Measurements from ENCODE around the gene ATP2B2.

ATP2B2 gene

DNA sequence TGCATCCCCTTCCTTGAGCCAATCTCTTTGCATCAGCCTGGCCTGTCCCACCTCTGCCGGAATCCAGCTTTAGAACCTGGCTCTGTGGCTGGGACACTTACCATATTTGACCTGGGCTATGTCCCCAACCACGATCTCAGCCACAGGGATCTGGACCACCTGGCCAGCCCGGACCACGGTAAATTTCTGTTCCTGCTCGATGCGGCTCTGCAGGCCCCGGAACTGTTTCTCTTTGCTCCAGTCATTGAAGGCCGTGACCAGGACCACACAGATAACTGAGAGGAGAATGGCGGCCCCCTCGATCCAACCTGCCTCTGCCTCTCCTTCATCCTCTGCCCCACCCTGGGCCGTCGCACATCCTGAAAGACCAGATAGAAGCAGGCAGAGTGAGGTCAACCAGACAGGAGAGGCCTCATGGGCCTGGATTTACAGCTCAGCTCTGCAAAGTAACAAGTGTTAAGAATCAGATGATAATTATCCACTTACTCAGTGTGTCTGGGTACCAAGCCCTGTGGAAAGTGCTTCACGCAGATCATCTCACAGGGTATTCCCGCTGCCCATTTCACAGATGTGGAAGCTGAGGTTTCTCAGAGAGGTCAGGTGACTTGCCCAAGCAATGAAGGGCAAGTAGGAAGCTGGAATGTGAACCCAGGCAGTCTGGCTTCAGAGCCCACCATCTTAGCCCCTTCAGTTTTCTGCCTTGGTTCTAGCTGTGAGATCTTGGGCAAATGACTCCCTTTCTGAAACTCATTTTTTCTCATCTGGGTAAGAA is 103.2 kb downstream of the ATP2B2 start:
- H3K4ac ChIP-seq (ENCODE audit: low read depth, low read length): no peak overlapping the region
- no peak overlapping the region for H2BK5ac ChIP-seq (ENCODE audit: low read length)
- WGBS (ENCODE audit: extremely low coverage, insufficient coverage, low lambda C conversion rate): no CpG with 5 or more reads among the region's 14 CpGs
- no peak overlapping the region for H3K56ac ChIP-seq (ENCODE audit: low read length)
- H2AK5ac ChIP-seq (ENCODE audit: low read length): no peak overlapping the region
- no peak overlapping the region for H2BK15ac ChIP-seq (replicated peaks; ENCODE audit: low read depth)
- H3K36me3 ChIP-seq (ENCODE audit: control insufficient read depth, insufficient read depth, low read length): no peaks in the 10 kb centered on the region
- no peaks in the 10 kb centered on the region for H3K27me3 ChIP-seq (ENCODE audit: insufficient read depth, low read length, poor library complexity)
- H3K79me2 ChIP-seq (ENCODE audit: control insufficient read depth, insufficient read depth, low read length): no peaks in the 10 kb centered on the region
- H3K9ac ChIP-seq (ENCODE audit: low read length): no peak overlapping the region
- no peak overlapping the region for H4K5ac ChIP-seq (ENCODE audit: low read length)
- no peak overlapping the region for H2BK120ac ChIP-seq (ENCODE audit: low read depth, low read length)
- H3K23ac ChIP-seq (ENCODE audit: low read length): no peak overlapping the region
- no peak for DNase-seq
- H3K4me1 ChIP-seq (ENCODE audit: control insufficient read depth, low read depth, low read length): no peaks in the 10 kb centered on the region
- no peak overlapping the region for H3K4me2 ChIP-seq (ENCODE audit: low read length)
- no peak overlapping the region for H4K8ac ChIP-seq (ENCODE audit: low read depth, low read length)
- no peak overlapping the region for H3K27ac ChIP-seq (ENCODE audit: low read depth, low read length)
- no peak overlapping the region for H3K18ac ChIP-seq (ENCODE audit: low read length)
- no peaks in the 10 kb centered on the region for H3K79me1 ChIP-seq (ENCODE audit: low read length)
- H3K4me3 ChIP-seq (ENCODE audit: low read length): no peak overlapping the region

DNA sequence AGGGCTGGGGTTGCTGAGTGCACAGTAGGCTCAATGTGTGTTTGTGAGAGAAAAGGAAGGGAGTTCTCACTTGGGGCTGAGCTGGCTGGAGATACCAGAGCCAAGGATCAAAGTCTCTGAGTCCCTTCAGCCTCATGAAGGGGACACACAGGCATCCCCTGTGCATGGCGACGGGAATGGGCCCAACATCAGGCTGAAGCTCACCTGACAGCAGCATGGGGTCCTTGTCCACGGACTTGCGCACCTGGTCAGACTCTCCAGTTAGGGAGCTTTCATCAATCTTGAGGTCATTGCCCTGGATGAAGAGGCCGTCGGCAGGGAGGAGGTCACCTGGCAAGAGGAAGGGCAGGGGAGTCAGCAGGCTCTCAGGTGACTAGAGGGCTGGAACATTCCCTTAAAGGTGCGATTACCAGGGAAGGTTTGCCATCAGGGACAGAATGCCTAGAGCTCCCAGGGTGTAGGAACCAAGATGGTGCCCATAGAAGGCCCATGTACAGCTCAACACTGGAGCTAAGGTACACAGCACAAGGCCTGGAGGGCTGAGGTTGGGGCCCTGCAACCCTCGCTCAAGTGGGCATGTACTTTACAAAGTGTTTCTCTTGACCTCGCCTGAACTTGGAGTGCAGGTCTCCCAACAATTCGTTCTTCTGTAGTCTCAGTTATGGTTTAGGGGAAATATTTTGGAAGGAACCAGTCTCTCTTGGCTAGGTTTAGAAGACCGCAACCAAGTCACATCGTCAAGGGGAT is 104.5 kb downstream of the ATP2B2 start:
- H2BK5ac ChIP-seq (ENCODE audit: low read length): no peak overlapping the region
- H4K8ac ChIP-seq (ENCODE audit: low read depth, low read length): no peak overlapping the region
- H3K4me1 ChIP-seq (ENCODE audit: control insufficient read depth, low read depth, low read length): no peaks in the 10 kb centered on the region
- no peak overlapping the region for H2BK120ac ChIP-seq (ENCODE audit: low read depth, low read length)
- no peak overlapping the region for H3K27ac ChIP-seq (ENCODE audit: low read depth, low read length)
- H4K5ac ChIP-seq (ENCODE audit: low read length): no peak overlapping the region
- no peaks in the 10 kb centered on the region for H3K27me3 ChIP-seq (ENCODE audit: insufficient read depth, low read length, poor library complexity)
- H3K4me2 ChIP-seq (ENCODE audit: low read length): no peak overlapping the region
- H3K4me3 ChIP-seq (ENCODE audit: low read length): no peak overlapping the region
- no peaks in the 10 kb centered on the region for H3K79me1 ChIP-seq (ENCODE audit: low read length)
- no peaks in the 10 kb centered on the region for H3K36me3 ChIP-seq (ENCODE audit: control insufficient read depth, insufficient read depth, low read length)
- no peak overlapping the region for H3K23ac ChIP-seq (ENCODE audit: low read length)
- H3K56ac ChIP-seq (ENCODE audit: low read length): no peak overlapping the region
- no peak overlapping the region for H3K18ac ChIP-seq (ENCODE audit: low read length)
- no CpG with 5 or more reads among the region's 12 CpGs for WGBS (ENCODE audit: extremely low coverage, insufficient coverage, low lambda C conversion rate)
- no peak for DNase-seq
- H2AK5ac ChIP-seq (ENCODE audit: low read length): no peak overlapping the region
- H3K79me2 ChIP-seq (ENCODE audit: control insufficient read depth, insufficient read depth, low read length): no peaks in the 10 kb centered on the region
- no peak overlapping the region for H3K9ac ChIP-seq (ENCODE audit: low read length)
- H3K4ac ChIP-seq (ENCODE audit: low read depth, low read length): no peak overlapping the region
- no peak overlapping the region for H2BK15ac ChIP-seq (replicated peaks; ENCODE audit: low read depth)

DNA sequence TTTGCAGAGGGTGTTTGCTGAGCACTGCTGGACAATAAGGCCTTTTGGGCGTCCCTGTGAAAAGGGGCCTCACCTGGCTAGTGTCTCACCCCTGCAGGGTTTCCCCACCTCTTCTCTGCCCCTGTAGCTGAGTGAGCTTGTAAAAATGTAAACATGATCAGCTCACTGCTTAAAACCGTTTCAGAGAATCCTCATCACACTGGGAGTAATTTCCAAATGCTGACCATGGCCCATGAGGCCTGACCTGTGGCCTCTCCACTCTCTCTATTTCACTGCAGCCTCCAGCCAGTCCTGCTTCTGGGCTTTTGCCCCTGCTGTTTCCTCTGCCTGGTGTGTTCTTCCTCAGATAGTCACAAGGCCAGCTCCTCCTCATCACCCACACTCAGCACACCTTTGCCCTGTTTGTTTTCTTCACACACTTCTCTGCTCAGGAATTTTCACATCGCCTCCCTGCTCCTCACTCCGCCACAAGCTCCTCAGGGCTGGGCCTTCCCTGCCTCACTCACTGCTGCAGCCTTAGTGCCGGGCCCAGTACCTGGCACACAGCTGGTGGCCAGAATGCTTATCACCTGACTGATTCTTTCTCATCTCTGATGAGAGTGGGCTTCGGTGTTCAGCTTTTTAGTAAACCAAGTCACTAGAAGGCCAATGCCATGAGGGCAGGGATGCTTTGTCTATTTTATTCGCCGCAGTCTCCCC is 105.2 kb downstream of the ATP2B2 start:
- H3K4me1 ChIP-seq (ENCODE audit: control insufficient read depth, low read depth, low read length): no peaks in the 10 kb centered on the region
- H2BK5ac ChIP-seq (ENCODE audit: low read length): no peak overlapping the region
- H3K56ac ChIP-seq (ENCODE audit: low read length): no peak overlapping the region
- H3K4me2 ChIP-seq (ENCODE audit: low read length): no peak overlapping the region
- no peak overlapping the region for H2BK15ac ChIP-seq (replicated peaks; ENCODE audit: low read depth)
- H4K5ac ChIP-seq (ENCODE audit: low read length): no peak overlapping the region
- H3K79me1 ChIP-seq (ENCODE audit: low read length): no peaks in the 10 kb centered on the region
- H3K79me2 ChIP-seq (ENCODE audit: control insufficient read depth, insufficient read depth, low read length): no peaks in the 10 kb centered on the region
- no peak overlapping the region for H2BK120ac ChIP-seq (ENCODE audit: low read depth, low read length)
- no peaks in the 10 kb centered on the region for H3K27me3 ChIP-seq (ENCODE audit: insufficient read depth, low read length, poor library complexity)
- H3K9ac ChIP-seq (ENCODE audit: low read length): no peak overlapping the region
- peak overlapping the region; percentile 35 for H3K23ac ChIP-seq (ENCODE audit: low read length)
- DNase-seq: peak; percentile 23
- no peak overlapping the region for H2AK5ac ChIP-seq (ENCODE audit: low read length)
- H4K8ac ChIP-seq (ENCODE audit: low read depth, low read length): no peak overlapping the region
- H3K18ac ChIP-seq (ENCODE audit: low read length): no peak overlapping the region
- no peak overlapping the region for H3K27ac ChIP-seq (ENCODE audit: low read depth, low read length)
- H3K36me3 ChIP-seq (ENCODE audit: control insufficient read depth, insufficient read depth, low read length): no peaks in the 10 kb centered on the region
- no peak overlapping the region for H3K4me3 ChIP-seq (ENCODE audit: low read length)
- WGBS (ENCODE audit: extremely low coverage, insufficient coverage, low lambda C conversion rate): no CpG with 5 or more reads among the region's 8 CpGs
- H3K4ac ChIP-seq (ENCODE audit: low read depth, low read length): no peak overlapping the region

DNA sequence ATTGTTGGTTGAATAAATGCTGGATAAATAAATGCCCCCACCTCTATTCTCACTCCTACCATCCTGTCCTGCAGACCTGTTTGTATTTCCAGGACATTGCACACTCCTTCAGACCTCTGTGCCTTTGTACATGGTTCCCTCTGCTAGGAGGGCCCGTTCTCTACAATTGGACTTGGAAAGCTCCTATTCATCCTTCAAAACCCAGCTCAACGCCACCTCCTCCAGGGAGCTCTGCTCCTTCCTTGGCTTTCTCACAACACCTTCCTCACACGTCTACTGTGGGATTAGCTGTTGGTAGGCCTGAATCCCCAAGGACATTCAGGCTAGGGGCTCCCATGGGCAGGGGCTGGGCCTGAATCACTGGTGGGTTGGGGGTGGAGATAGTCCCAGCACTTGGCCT is 105.8 kb downstream of the ATP2B2 start:
- no CpG with 5 or more reads among the region's 3 CpGs for WGBS (ENCODE audit: extremely low coverage, insufficient coverage, low lambda C conversion rate)
- no peak overlapping the region for H4K8ac ChIP-seq (ENCODE audit: low read depth, low read length)
- no peak overlapping the region for H3K27ac ChIP-seq (ENCODE audit: low read depth, low read length)
- no peaks in the 10 kb centered on the region for H3K27me3 ChIP-seq (ENCODE audit: insufficient read depth, low read length, poor library complexity)
- no peak overlapping the region for H3K4me3 ChIP-seq (ENCODE audit: low read length)
- no peak overlapping the region for H3K9ac ChIP-seq (ENCODE audit: low read length)
- no peaks in the 10 kb centered on the region for H3K79me1 ChIP-seq (ENCODE audit: low read length)
- no peak for DNase-seq
- no peaks in the 10 kb centered on the region for H3K4me1 ChIP-seq (ENCODE audit: control insufficient read depth, low read depth, low read length)
- H3K4me2 ChIP-seq (ENCODE audit: low read length): no peak overlapping the region
- no peaks in the 10 kb centered on the region for H3K36me3 ChIP-seq (ENCODE audit: control insufficient read depth, insufficient read depth, low read length)
- no peak overlapping the region for H2BK5ac ChIP-seq (ENCODE audit: low read length)
- peak overlapping the region; percentile 35 for H3K23ac ChIP-seq (ENCODE audit: low read length)
- H3K18ac ChIP-seq (ENCODE audit: low read length): no peak overlapping the region
- no peak overlapping the region for H4K5ac ChIP-seq (ENCODE audit: low read length)
- no peak overlapping the region for H2AK5ac ChIP-seq (ENCODE audit: low read length)
- H3K79me2 ChIP-seq (ENCODE audit: control insufficient read depth, insufficient read depth, low read length): no peaks in the 10 kb centered on the region
- H2BK120ac ChIP-seq (ENCODE audit: low read depth, low read length): no peak overlapping the region
- no peak overlapping the region for H3K4ac ChIP-seq (ENCODE audit: low read depth, low read length)
- no peak overlapping the region for H3K56ac ChIP-seq (ENCODE audit: low read length)
- no peak overlapping the region for H2BK15ac ChIP-seq (replicated peaks; ENCODE audit: low read depth)

DNA sequence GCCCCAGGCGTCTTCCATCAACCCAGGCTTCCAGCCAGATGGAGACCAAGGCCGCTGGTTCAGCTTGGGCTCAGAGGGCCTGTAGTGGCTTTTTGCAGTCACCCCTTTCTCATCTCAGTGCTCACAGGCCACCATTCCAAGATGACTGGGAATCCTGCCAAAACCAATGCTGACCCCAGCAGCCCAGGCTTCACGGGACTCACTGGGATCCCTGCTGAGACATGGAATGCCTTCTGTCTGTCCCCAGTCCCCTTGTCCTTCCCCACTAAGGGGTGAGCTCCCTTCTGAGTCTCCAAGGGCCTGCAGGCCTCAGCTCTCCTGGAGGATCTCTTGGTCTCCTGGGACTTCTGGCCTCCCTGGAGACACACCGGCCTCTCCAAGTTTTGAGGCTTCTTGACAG is 107.0 kb downstream of the ATP2B2 start:
- Histone ChIP-seq H3K79me2 (ENCODE audit: control insufficient read depth, insufficient read depth, low read length) (no peaks in the 10 kb centered on the region), H3K4me1 (ENCODE audit: control insufficient read depth, low read depth, low read length) (no peaks in the 10 kb centered on the region), H3K23ac (ENCODE audit: low read length) (no peak overlapping the region), H3K36me3 (ENCODE audit: control insufficient read depth, insufficient read depth, low read length) (no peaks in the 10 kb centered on the region), H3K9ac (ENCODE audit: low read length) (no peak overlapping the region), H3K79me1 (ENCODE audit: low read length) (no peaks in the 10 kb centered on the region), H3K27me3 (ENCODE audit: insufficient read depth, low read length, poor library complexity) (no peaks in the 10 kb centered on the region), H3K4me3 (ENCODE audit: low read length) (no peak overlapping the region), H3K27ac (ENCODE audit: low read depth, low read length) (no peak overlapping the region), H2BK5ac (ENCODE audit: low read length) (no peak overlapping the region), H4K8ac (ENCODE audit: low read depth, low read length) (no peak overlapping the region), H3K56ac (ENCODE audit: low read length) (no peak overlapping the region), H2BK15ac (replicated peaks; ENCODE audit: low read depth) (no peak overlapping the region), H4K5ac (ENCODE audit: low read length) (no peak overlapping the region), H2AK5ac (ENCODE audit: low read length) (no peak overlapping the region), H2BK120ac (ENCODE audit: low read depth, low read length) (no peak overlapping the region), H3K18ac (ENCODE audit: low read length) (no peak overlapping the region), H3K4ac (ENCODE audit: low read depth, low read length) (no peak overlapping the region), H3K4me2 (ENCODE audit: low read length) (no peak overlapping the region)
- no peak for DNase-seq
- WGBS (ENCODE audit: extremely low coverage, insufficient coverage, low lambda C conversion rate): no CpG with 5 or more reads among the region's 4 CpGs

All from mesendoderm (in vitro differentiated cells).